B cell (primary cell): ENCODE data around the gene PDE3B.

ENCODE experiments used
- CTCF ChIP-seq: fragments of 200-600 bp; IDR thresholded peaks from one replicate; pipeline ENCODE4 v1.8.0; 2022; ENCODE audit warnings: antibody characterized with exemption, mild to moderate bottlenecking
- EZH2 ChIP-seq: IDR thresholded peaks from 2 replicates; pipeline ENCODE4 v1.6.1; 2012; ENCODE audit warnings: borderline replicate concordance, low read depth, mild to moderate bottlenecking, moderate library complexity, low read length; ENCODE audit not compliant: insufficient read depth, poor library complexity, severe bottlenecking

GRCh38 chr11:14873632-14874031 is 230.0 kb downstream of the PDE3B start:
- no peak for TF ChIP-seq CTCF
- no peak for TF ChIP-seq EZH2
